Measurements from ENCODE around the gene DDR1.

DDR1 gene

DNA sequence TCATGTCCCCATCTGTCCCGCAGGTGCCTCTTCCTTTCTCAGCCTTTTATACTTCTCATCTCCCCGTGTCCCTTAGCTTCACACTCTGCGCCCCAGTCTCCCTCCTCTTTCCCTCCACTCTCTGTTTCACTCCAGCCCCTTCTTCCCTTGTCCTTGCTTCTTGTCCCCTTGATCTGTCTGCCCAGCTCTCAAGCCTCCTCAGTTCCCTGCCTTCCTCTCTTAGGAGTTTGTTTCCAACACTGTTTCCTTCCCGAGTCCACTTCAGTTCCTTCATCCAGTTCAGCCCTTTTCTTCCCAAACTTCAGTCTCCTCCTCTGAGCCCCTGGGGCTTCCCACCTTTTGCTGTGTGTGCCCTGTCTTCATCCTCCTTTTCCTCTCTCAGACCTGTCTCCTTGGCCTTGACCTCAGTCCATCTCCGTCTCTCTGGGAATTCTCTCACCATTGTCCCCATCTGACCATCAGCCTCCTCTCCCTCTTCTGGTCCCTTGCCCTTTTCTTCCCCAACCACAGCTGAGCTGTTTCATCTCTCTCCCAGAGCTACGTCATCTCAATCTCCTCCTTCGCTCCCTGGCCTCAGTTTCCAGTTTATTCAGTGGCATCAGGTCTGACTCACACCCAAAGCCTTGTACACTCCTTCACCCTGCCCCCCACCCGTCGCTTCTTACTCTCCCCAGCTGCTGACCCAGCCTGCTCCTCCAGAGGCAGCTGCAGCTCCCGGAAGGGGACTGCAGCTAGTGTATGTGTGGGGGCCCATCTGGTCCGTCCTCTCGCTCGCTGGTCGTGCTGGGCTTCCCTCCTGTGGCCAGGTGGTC lies 2.7 kb upstream of the DDR1 start:
- DNase-seq: no peak

DNA sequence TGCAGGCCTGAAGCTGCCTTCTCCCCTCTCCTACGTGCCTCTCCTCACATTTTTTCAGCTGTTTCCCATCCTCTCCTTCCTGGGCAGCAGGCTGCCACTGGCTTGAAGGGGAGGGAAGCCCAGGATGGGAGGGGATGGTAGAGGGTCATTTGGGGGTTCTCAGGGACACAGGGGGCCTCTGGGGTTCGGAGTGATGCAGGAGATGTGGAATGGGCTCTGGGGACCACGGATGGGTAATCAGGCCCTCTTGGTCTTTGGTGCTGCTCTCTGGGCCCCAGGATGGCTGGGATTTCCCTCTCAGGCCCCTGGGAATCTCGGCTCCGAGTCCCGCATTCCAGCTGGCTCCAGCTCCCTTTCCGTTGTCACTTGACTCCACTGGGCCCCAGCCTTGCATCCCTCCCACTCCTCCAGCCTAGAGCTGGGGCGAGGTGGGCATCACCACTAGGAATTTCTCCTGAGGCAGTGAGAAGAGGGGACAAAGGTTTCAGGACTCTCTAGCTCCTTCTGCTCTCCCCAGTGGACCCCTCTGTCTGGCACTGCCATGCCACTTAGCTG lies 2.0 kb upstream of the DDR1 start:
- no peak for DNase-seq

- no peak for DNase-seq
Measured at GRCh38 chr6:30882759-30883684, 1.3 kb upstream of the DDR1 start.

- DNase-seq: peak; percentile 35 to 63 (median 41)
Measured at GRCh38 chr6:30884521-30885480, 482 bp downstream of the DDR1 start.

DNA sequence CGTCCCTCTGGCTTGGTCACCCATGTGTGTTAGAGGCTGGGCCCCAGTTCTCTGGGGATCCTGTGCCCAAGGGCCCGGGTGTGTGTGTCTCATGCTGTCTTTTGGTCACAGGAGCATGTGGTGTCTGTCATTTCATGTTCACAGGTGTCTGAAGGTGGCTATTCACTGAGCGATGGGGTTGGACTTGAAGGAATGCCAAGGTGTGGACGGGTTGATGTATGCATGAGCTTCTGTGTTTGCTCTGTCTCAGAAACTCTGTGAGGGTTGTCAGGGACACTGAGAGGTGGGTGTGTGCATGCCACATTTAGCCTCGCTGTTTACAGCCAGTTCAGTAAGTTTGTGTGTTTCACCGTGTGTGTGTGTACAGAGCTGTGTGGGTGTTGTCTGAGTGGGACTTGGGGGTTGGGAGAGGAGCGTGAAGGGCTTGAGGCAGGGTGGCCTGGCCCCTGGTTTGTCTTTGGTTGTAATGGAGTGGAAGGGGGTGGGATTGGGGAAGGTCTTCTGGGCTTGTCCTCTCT lies 1.2 kb downstream of the DDR1 start:
- DNase-seq: no peak

DNA sequence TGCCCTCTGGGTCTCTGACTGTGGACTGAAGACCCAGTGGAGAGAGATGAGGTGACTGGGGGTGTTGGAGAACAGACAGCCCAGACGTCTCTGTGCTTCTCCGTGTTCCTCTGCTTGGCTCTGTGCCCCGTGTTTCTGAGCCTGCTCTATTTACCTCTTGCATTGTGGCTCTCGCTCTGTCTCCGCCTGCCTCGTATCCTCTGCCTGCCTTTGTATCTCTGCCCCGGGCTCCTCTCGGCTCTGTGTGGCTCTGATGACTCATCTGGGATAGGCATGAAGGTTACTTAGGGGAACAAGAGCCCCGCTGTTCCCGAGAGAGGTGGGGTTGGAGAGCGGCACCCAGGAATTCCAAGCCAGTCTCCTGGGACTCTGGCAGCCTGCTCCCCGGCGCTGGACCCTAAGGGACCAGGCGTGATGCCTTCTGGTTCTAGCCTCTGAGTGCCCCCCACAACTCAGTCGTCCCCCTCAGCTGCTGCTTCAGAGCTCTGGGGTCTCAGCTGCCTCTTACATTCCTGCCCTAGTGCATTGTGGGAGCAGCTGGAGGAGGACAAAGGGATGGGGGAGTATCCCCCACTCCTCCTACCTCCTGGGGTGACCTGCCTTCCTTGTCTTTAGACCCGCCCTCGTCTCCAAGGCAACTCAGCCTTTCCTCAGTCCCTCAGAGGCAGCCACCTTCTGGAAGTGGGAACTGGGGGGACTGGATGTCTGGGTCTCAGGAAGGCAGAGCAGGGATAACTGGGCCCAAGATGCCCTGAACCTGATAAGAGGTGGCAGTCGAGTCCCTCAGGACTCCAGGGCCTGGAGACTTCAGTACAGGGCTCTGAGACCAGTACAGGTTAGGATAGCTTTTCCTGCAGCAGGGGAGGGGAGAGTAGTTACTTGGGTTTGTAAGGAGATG lies 1.9 kb downstream of the DDR1 start:
- DNase-seq: no peak

DNA sequence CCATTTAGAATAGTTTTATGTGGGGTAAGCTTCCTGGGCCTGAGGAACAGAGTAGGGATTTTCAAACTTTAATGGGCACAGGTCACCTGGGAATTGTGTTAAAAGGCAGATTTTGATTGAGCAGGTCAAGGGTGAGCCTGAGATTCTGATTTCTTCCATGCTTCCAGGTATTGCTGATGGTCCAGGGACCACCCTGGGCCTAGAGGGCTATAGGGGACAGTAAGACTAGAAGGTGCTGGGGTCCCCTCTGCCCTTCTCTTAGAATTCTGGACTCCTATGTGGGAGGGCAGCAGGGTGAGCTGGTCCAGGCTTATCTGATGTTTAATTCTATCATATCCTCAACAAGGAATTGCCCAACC lies 2.6 kb downstream of the DDR1 start:
- DNase-seq: no peak

DNA sequence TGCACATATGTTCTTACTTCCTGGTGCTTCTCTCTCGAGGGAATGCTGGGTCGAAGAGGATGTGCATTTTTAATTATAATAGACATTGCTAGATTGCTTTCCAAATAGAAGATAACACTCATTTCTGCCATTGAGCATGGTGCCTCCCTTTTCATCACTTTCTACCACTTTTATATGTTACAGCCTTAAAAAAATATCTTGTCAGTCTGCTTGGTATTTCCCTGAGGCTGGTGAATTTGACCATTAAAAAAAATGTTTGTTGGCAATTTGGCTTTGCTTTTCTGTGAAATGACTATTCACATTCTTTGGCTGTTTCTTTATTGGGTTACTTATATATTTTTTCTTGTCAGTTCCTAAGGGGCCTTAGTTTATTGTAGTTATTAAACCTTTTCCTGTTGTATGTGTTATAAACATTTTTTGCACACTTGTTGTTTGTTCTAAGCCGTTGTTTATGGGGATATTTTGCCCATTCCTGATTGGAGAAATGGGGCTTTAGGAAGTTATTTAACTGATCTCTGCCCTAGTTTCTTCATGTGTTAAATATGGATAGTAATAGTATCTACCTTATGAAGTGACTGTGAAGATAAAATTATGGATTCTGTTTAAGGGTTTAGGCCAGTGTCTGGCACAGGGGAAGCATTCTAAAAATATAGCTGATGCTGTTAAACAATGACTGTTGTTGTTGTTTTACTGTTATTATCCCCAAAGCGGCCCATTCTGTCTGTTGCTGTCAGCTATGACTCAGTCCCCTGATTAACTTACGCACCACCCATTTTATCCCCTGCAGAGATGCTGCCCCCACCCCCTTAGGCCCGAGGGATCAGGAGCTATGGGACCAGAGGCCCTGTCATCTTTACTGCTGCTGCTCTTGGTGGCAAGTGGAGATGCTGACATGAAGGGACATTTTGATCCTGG lies 3.8 kb downstream of the DDR1 start:
- no peak for DNase-seq

DNA sequence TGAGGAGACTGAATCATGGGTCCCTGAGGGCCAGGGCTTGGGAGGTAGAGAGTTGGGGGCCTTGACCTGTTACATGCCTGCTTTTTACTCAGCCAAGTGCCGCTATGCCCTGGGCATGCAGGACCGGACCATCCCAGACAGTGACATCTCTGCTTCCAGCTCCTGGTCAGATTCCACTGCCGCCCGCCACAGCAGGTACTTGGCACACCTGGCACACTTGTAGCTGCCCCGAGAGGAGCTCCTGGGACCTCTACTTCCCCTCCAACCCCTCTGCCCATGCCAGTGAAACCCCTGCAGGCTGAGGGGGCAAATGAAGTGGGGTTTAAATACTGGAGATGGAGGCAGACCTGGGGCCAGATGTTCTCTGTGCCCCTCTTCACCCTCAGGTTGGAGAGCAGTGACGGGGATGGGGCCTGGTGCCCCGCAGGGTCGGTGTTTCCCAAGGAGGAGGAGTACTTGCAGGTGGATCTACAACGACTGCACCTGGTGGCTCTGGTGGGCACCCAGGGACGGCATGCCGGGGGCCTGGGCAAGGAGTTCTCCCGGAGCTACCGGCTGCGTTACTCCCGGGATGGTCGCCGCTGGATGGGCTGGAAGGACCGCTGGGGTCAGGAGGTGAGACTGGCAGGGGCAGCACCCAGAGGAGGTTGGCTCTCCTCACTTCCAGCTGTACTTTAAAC lies 4.6 kb downstream of the DDR1 start:
- DNase-seq: no peak

DNA sequence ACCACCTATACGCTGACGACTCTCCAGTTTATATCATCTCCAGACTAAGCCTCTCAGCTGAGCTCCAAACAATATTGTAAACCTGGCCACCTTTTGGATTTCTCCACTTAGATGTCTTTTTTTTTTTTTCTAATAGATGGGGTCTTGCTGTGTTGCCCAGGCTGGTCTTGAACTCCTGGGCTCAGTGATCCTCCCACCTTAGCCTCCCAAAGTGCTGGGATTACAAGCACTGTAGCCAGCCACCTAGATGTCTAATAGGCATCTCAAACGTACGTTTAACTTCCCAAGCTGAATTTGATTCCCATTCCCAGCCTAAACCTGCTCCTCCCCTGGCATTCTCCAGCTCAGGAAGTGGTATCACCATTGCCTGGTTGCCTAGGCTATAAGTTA lies 5.2 kb downstream of the DDR1 start:
- no peak for DNase-seq

DNA sequence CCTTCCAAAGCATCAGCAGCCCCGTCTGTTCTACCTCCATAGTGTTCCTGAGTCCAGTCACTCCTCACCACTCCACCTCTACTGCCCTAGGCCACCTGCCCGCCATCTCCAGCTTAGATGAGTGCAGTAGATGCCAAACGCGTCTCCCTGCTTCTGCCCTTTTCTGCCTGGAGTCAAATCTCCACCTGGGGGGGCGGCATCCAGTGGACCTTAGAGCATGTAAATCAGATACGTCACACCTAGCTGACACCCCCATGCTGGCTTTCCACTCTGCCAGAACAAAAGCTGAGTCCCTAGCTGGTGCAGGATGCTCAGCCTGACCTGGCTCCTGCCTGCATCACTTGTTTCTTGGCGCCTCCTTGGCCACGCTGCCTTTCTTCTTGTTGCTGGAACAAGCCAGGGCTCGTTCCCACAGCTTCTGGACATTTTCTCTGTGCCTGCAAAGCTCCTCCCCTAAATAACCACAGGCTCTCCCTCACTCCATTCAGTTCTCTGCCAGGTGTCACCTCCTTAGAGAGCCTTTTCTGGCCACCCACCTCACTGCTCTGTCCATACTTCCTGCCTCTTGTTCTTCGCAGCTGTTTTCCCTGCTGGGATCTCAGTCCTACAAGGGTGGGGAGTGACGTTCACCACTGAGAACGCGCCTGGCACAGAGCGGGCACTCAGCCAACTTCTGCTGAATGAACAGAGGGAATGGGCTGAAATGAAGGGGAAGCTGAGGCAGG lies 5.8 kb downstream of the DDR1 start:
- DNase-seq: no peak

DNA sequence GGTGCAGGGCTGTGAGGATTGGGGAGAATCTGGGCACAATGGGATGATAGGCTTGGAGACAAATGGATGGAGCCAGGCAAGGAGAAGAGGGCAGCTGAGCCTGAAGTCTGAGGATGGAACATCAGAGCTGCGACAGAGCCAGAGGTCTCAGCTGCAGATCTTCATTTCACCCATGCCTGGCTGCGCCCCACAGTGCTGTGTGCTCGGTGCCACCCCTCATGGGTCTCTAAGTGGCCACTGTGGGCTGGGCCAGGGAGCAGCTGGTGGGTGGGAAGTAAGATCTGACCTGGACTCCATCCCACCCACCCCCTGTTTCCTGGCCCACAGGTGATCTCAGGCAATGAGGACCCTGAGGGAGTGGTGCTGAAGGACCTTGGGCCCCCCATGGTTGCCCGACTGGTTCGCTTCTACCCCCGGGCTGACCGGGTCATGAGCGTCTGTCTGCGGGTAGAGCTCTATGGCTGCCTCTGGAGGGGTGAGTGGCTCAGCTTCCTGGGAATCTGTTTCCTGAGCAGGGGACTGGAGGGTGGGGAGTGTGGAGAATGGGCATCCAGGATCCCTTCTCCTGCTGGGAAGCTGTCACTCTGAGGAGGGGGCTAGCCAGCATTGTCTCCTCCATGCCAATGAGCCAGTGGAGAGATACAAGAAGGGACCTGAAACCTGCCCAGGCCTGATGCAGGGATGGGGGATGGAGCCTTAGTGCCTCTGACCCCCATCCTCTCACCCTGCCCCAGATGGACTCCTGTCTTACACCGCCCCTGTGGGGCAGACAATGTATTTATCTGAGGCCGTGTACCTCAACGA lies 6.5 kb downstream of the DDR1 start:
- no peak for DNase-seq

DNA sequence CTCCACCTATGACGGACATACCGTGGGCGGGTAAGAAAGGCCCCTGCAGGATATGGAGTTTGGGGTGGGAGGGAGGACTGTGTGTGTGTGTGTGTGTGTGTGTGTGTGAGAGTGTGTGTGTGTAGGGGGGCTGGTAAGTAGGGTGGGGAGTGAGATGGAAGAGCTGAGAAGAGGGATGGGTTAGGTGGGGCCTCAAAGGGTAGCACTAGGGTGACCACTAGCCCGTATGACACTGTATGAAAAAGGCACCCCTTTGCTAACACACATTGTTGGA lies 7.1 kb downstream of the DDR1 start:
- DNase-seq: no peak

- DNase-seq: no peak
Measured at GRCh38 chr6:30891816-30892538, 7.7 kb downstream of the DDR1 start.

- no peak for DNase-seq
Measured at GRCh38 chr6:30893001-30893591, 8.8 kb downstream of the DDR1 start.

DNA sequence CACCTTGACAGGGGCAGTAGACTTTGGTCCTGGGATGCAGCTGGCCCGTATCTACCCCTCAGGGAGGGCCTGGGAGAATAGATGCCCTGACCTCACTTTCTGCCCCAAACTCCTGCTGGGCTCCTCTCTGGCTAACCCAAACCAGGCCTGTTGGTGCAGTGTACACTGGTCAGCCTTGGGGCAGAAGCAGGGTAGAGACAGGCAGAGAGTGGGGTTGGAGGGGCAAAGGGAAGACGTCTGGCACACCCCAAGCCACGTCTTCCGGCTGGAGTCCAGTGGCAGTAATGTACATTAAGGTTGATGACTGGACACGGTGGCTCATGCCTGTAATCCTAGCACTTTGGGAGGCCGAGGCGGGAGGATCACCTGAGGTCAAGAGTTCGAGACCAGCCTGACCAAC lies 9.3 kb downstream of the DDR1 start:
- DNase-seq: no peak

DNA sequence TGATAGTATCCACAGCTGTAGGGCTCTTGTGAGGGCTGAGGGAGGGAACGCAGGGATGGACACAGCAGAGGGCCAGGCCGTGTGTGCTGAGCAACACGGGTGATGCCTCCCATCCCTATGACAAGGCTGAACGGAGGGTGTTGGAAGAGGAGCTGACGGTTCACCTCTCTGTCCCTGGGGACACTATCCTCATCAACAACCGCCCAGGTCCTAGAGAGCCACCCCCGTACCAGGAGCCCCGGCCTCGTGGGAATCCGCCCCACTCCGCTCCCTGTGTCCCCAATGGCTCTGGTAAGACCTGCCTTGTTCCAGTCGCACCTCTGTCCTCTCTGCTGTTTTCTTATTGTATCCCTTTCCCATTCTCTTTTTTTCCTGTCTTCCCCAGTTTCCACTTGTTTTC lies 10.1 kb downstream of the DDR1 start:
- no peak for DNase-seq
